GM19239 (cell line): ENCODE measurements around the gene DRAM2.

Experiments used
- DNase-seq: peaks from one replicate; pipeline ENCODE4 v3.0.0; 2011; ENCODE audit warnings: low spot score; ENCODE audit not compliant: insufficient read length
- FAIRE-seq: peaks from 2 replicates; lab custom pipeline; 2011; peaks lifted over from hg19 to GRCh38; lab: Jason Lieb, UNC

DRAM2 gene

GRCh38 chr1:111139956-111140679 lies at the start of gene DRAM2, which contains the start of gene CEPT1:
Gene DRAM2 (minus strand): TSS chr1:111140093. CDS start chr1:111131554, 8,539 bp downstream.
Gene CEPT1 (plus strand): TSS chr1:111140223. CDS start chr1:111147715, 7,492 bp downstream.
- FAIRE-seq (peak; percentile 96), DNase-seq (peak; percentile 59)

- FAIRE-seq, result no peak
- DNase-seq, result no peak
Measured at GRCh38 chr1:111184663-111185062, 44.8 kb upstream of the DRAM2 start.

GRCh38 chr1:111183308-111184069 lies 43.6 kb upstream of the DRAM2 start:
- FAIRE-seq, result peak; percentile 49
- no peak for DNase-seq

GRCh38 chr1:111182052-111182451 lies 42.2 kb upstream of the DRAM2 start:
- DNase-seq, result no peak
- no peak for FAIRE-seq

GRCh38 chr1:111179968-111180533 lies 40.2 kb upstream of the DRAM2 start:
- no peak for DNase-seq
- FAIRE-seq, result peak; percentile 57

GRCh38 chr1:111176678-111177077 lies 36.8 kb upstream of the DRAM2 start:
- DNase-seq, result no peak
- no peak for FAIRE-seq

GRCh38 chr1:111175349-111175748 lies 35.5 kb upstream of the DRAM2 start:
- FAIRE-seq, result no peak
- DNase-seq, result no peak

GRCh38 chr1:111174070-111174469 lies 34.2 kb upstream of the DRAM2 start:
- FAIRE-seq (peak; percentile 42), DNase-seq (no peak)

- no peak for FAIRE-seq
- DNase-seq, result no peak
Measured at GRCh38 chr1:111172463-111172862, 32.6 kb upstream of the DRAM2 start.

GRCh38 chr1:111164151-111164550 lies 24.3 kb upstream of the DRAM2 start:
- no peak for FAIRE-seq
- no peak for DNase-seq

- no peak for FAIRE-seq
- DNase-seq, result no peak
Measured at GRCh38 chr1:111163363-111163762, 23.5 kb upstream of the DRAM2 start.

GRCh38 chr1:111162488-111162880 lies 22.6 kb upstream of the DRAM2 start:
- FAIRE-seq (peak; percentile 53), DNase-seq (no peak)

- DNase-seq (no peak), FAIRE-seq (no peak)
Measured at GRCh38 chr1:111161843-111162487, 22.1 kb upstream of the DRAM2 start.

- DNase-seq, result no peak
Measured at GRCh38 chr1:111157431-111157830, 17.5 kb upstream of the DRAM2 start.

GRCh38 chr1:111154021-111154999 lies 14.4 kb upstream of the DRAM2 start:
- DNase-seq (no peak), FAIRE-seq (peak; percentile 66)

More at GRCh38 chr1:111157431-111157830, 17.5 kb upstream of the DRAM2 start:
- FAIRE-seq, result no peak

GRCh38 chr1:111151838-111152237 lies 11.9 kb upstream of the DRAM2 start:
- no peak for DNase-seq
- no peak for FAIRE-seq

GRCh38 chr1:111148376-111148881 lies 8.5 kb upstream of the DRAM2 start:
- FAIRE-seq (peak; percentile 64), DNase-seq (no peak)

- DNase-seq (no peak), FAIRE-seq (no peak)
Measured at GRCh38 chr1:111147948-111148347, 8.1 kb upstream of the DRAM2 start.
